Brain microvascular endothelial cell (primary cell): ENCODE results near the gene SFMBT2.

Experiments used
- DNase-seq: peaks from one replicate; pipeline ENCODE4 v3.0.0-alpha.2; 2020
- H3K27ac ChIP-seq: fragments of 250-450 bp; sonication (Bioruptor Pico); 2 replicates; pipeline ENCODE4 v1.5.1; 2020; ENCODE audit warnings: mild to moderate bottlenecking, moderate library complexity
- H3K27me3 ChIP-seq: fragments of 250-450 bp; sonication (Bioruptor Pico); replicated peaks from 2 replicates; pipeline ENCODE4 v1.5.1; 2020; ENCODE audit warnings: mild to moderate bottlenecking
- H3K36me3 ChIP-seq: fragments of 250-450 bp; sonication (Bioruptor Pico); replicated peaks from 2 replicates; pipeline ENCODE4 v1.5.1; 2020; ENCODE audit warnings: mild to moderate bottlenecking
- H3K4me3 ChIP-seq: 2 replicates; pipeline ENCODE4 v1.5.1; 2011; ENCODE audit warnings: low read depth, mild to moderate bottlenecking, control low read depth, low read length, moderate library complexity
- in situ Hi-C: cut with HindIII; loops from 2 replicates; pipeline ENCODE4 v1.10.0; 2017; ENCODE audit warnings: low sequenced_read_pairs, low pct_ligation_motif_present
- TF ChIP-seq, protein P1 (sequence below): IDR thresholded peaks from 2 replicates; pipeline ENCODE4 v1.5.1; 2011; ENCODE audit warnings: low read depth, mild to moderate bottlenecking, moderate library complexity, low read length, control low read depth, inconsistent platforms; ENCODE audit errors: missing control alignments

Gene SFMBT2

GRCh38 chr10:7438196-7438986 lies 27.6 kb upstream of the SFMBT2 start:
- H3K27me3 ChIP-seq, result no peaks in the 10 kb centered on the region
- no peak overlapping the region for H3K4me3 ChIP-seq
- TF ChIP-seq, protein P1, sequence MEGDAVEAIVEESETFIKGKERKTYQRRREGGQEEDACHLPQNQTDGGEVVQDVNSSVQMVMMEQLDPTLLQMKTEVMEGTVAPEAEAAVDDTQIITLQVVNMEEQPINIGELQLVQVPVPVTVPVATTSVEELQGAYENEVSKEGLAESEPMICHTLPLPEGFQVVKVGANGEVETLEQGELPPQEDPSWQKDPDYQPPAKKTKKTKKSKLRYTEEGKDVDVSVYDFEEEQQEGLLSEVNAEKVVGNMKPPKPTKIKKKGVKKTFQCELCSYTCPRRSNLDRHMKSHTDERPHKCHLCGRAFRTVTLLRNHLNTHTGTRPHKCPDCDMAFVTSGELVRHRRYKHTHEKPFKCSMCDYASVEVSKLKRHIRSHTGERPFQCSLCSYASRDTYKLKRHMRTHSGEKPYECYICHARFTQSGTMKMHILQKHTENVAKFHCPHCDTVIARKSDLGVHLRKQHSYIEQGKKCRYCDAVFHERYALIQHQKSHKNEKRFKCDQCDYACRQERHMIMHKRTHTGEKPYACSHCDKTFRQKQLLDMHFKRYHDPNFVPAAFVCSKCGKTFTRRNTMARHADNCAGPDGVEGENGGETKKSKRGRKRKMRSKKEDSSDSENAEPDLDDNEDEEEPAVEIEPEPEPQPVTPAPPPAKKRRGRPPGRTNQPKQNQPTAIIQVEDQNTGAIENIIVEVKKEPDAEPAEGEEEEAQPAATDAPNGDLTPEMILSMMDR, result no peak
- H3K36me3 ChIP-seq, result no peaks in the 10 kb centered on the region
- no peak for DNase-seq
- H3K27ac ChIP-seq, result no peak overlapping the region
- in situ Hi-C loops, result no loop called here

DNA sequence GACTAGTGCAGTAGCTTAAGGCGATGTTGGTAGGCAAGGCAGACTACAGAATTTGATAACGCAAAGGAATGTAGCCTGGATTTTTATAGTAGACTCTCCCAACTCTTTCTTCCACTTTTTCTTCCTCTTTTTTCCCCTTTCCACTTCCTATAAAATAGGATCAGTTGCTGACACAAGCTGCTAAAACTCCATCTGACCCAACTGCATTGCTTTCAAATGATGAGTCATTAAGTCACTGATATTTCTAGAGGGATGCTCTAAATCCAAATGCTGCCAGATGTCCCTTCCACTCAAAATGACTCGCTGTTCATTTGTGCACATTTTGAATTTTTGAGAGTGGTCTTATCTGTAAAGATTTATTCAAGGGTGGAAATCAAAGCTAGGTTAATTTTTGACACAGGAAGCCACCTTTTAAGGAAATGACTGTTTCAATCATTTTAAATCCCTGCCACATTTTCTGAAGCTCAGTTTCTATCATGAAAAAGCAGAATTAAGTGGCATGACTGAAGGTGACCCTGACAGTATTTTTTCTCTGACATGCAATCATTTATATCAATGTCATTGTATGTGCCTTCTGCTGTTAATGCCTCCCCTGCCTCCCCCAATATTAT lies 25.8 kb upstream of the SFMBT2 start:
- Histone ChIP-seq H3K27me3 (no peaks in the 10 kb centered on the region), H3K27ac (no peak overlapping the region), H3K36me3 (no peaks in the 10 kb centered on the region), H3K4me3 (no peak overlapping the region)
- in situ Hi-C loops, result no loop called here
- DNase-seq, result no peak
- TF ChIP-seq, protein P1, result no peak

DNA sequence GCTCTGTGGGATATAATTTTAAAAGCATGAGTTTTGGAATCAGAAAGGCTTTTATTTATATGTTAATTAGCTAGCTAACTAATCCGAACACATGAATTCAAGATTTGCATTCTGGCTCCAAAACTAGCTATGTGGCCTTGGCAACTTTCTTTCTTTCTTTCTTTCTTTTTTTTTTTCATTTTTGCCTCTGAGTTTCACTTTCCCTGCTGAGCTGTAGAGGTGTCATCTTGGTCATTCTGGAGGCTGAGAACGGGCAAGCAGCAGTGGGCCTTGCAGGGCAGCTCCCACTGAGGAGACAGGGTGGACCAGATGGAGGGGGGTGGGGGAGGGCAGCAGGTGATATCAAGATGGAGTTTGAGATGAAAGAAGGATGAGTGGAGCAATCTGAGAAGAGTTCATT lies 24.8 kb upstream of the SFMBT2 start:
- TF ChIP-seq, protein P1, result no peak
- no peak for DNase-seq
- Histone ChIP-seq H3K27me3 (no peaks in the 10 kb centered on the region), H3K4me3 (no peak overlapping the region), H3K27ac (no peak overlapping the region), H3K36me3 (no peaks in the 10 kb centered on the region)
- in situ Hi-C loops, result no loop called here

GRCh38 chr10:7434378-7434777 lies 23.5 kb upstream of the SFMBT2 start:
- no peak overlapping the region for H3K27ac ChIP-seq

GRCh38 chr10:7433861-7434260 lies 23.0 kb upstream of the SFMBT2 start:
- in situ Hi-C loops, result no loop called here
- H3K36me3 ChIP-seq, result no peaks in the 10 kb centered on the region
- DNase-seq, result no peak
- no peaks in the 10 kb centered on the region for H3K27me3 ChIP-seq
- H3K4me3 ChIP-seq, result no peak overlapping the region
- TF ChIP-seq, protein P1, result no peak
- H3K27ac ChIP-seq, result no peak overlapping the region

More at GRCh38 chr10:7434378-7434777, 23.5 kb upstream of the SFMBT2 start:
- H3K36me3 ChIP-seq, result no peaks in the 10 kb centered on the region
- no peak for DNase-seq
- TF ChIP-seq, protein P1, result no peak
- in situ Hi-C loops, result no loop called here
- no peak overlapping the region for H3K4me3 ChIP-seq
- H3K27me3 ChIP-seq, result no peaks in the 10 kb centered on the region
